Common myeloid progenitor, CD34-positive (primary cell): ENCODE results near the gene PIK3C2B.

Experiments
- CTCF ChIA-PET: fragments of 350-600 bp; sonication (Branson Sonifier 250); formaldehyde crosslinking; loops from one replicate; lab custom pipeline; 2021; ENCODE audit warnings: antibody characterized with exemption; lab: Charles Lee
- POLR2A ChIA-PET: fragments of 350-600 bp; sonication (Branson Sonifier 250); formaldehyde crosslinking; loops from one replicate; lab custom pipeline; 2021; ENCODE audit warnings: antibody characterized with exemption; lab: Charles Lee
- DNase-seq, 3 donors: peaks; one replicate each; pipeline versions ENCODE4 v3.0.0 to v3.0.0-alpha.2; 2013
- H3K27ac ChIP-seq, 2 experiments: 1 replicate in 1 of 2; 2 replicates in 1 of 2; pipeline ENCODE4 v1.7.0; 2013; ENCODE audit warnings: inconsistent platforms in 2 of 2, low read length in 2 of 2, mild to moderate bottlenecking in 2 of 2, low read depth in 1 of 2, moderate library complexity in 1 of 2; ENCODE audit not compliant: severe bottlenecking in 2 of 2, insufficient read depth in 1 of 2, poor library complexity in 1 of 2
- H3K27me3 ChIP-seq, 5 experiments: replicated peaks in 2 of 5; 1 replicate in 3 of 5; 2 replicates in 2 of 5; pipeline versions ENCODE4 v1.6.1 to v1.7.0; 2013; ENCODE audit warnings: low read length in 4 of 5, mild to moderate bottlenecking in 2 of 5, moderate library complexity in 2 of 5, inconsistent platforms in 1 of 5; ENCODE audit not compliant: insufficient read depth in 5 of 5, control insufficient read depth in 4 of 5
- H3K36me3 ChIP-seq, 4 experiments: 1 replicate in 2 of 4; 2 replicates in 2 of 4; pipeline versions ENCODE4 v1.6.1 to v1.7.0; 2013; ENCODE audit warnings: low read length in 3 of 4, control low read depth in 1 of 4, mild to moderate bottlenecking in 1 of 4; ENCODE audit not compliant: control insufficient read depth in 4 of 4, insufficient read depth in 4 of 4
- H3K4me1 ChIP-seq, 4 experiments: 1 replicate in 3 of 4; 2 replicates in 1 of 4; pipeline versions ENCODE4 v1.6.1 to v1.7.1; 2013; ENCODE audit warnings: low read length in 3 of 4, mild to moderate bottlenecking in 3 of 4, control low read depth in 1 of 4, inconsistent platforms in 1 of 4, moderate library complexity in 1 of 4; ENCODE audit not compliant: control insufficient read depth in 4 of 4, insufficient read depth in 4 of 4; ENCODE audit errors: control extremely low read depth in 1 of 4
- H3K4me3 ChIP-seq, 7 experiments: 1 replicate in 4 of 7; 2 replicates in 3 of 7; pipeline versions ENCODE4 v1.5.1 to v1.7.0; 2013; ENCODE audit warnings: mild to moderate bottlenecking in 7 of 7, low read length in 6 of 7, moderate library complexity in 6 of 7, inconsistent platforms in 2 of 7, low read depth in 2 of 7, control low read depth in 1 of 7; ENCODE audit not compliant: insufficient read depth in 4 of 7, control insufficient read depth in 1 of 7; ENCODE audit errors: extremely low read depth in 1 of 7
- H3K9me3 ChIP-seq, 5 experiments: 1 replicate in 4 of 5; 2 replicates in 1 of 5; pipeline versions ENCODE4 v1.6.1 to v1.7.1; 2013; ENCODE audit warnings: low read length in 4 of 5, mild to moderate bottlenecking in 2 of 5, inconsistent platforms in 1 of 5, low read depth in 1 of 5, moderate library complexity in 1 of 5; ENCODE audit not compliant: control insufficient read depth in 4 of 5, insufficient read depth in 2 of 5; ENCODE audit errors: control extremely low read depth in 1 of 5
- WGBS: methylation state at CpG from one replicate; pipeline ENCODE4 v1.1.5; 2013; ENCODE audit not compliant: insufficient coverage; 5-methylcytosine and 5-hydroxymethylcytosine counted together

PIK3C2B gene

DNA sequence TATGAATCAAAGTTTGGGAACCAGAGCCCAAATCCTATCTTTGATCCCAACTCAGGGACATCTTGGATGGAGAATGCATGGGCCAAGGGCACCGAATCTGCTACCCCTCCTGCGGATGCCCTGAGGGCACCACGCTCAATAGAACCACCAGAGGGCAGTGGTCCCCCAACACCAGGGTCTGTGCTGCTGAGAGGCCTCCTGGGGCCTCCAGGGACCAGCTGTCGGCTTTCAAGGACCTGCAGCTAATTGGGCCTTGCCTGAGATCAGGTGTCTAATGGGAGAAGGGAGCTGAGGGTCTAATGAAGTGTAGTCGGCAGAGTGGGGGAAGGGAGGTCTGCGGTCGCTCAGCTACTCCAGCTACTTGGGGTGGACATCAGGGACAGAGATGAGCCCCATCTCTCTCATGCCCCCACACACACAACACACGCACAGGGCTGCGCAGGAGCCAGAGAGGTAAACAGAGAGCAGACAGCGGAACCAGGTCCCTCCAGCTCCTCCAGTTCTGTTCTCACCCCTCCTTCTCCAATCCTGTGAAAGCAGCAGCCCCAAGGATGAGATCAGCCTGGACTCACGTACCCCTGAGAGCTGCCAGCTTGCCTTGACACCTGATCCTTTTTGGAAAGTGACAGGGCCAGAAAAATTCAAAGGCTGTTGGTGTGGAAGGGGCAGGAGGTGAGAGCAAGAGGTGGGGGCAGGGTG is 48.0 kb downstream of the PIK3C2B start:
- no peak overlapping the region for H3K27ac ChIP-seq
- DNase-seq: peak; percentile 80 to 87 (median 81)

GRCh38 chr1:204445860-204446412 is 48.7 kb downstream of the PIK3C2B start:
- H3K4me3 ChIP-seq: no peak overlapping the region
- 68% methylated on average over 11 of the region's 11 CpGs for WGBS
- no peaks in the 10 kb centered on the region for H3K27me3 ChIP-seq
- no peaks in the 10 kb centered on the region for H3K9me3 ChIP-seq
- H3K36me3 ChIP-seq: peaks cover 22 to 91% (median 64%) of the 10 kb centered on the region in 4 experiments
- no peak overlapping the region for H3K27ac ChIP-seq
- ChIA-PET CTCF (interaction anchor here (0.7 to 26.4 kb wide), 11 partner anchors 14 to 167 kb away, joined by 3 to 916 read pairs (median 9); partner anchors contain the start of genes MDM4 and PIK3C2B), POLR2A (interaction anchor here (0.7 to 1.5 kb wide), 3 partner anchors 49 to 57 kb away, joined by 3 to 8 read pairs (median 4); partner anchors contain the start of gene PIK3C2B)
- peak; percentile 33 to 68 (median 64) for DNase-seq
- H3K4me1 ChIP-seq: peaks cover 0 to 29% (median 3%) of the 10 kb centered on the region in 4 experiments

More for the DNA sequence above, 48.0 kb downstream of the PIK3C2B start:
- Histone ChIP-seq H3K4me3 (no peak overlapping the region), H3K36me3 (peaks cover 19 to 91% (median 61%) of the 10 kb centered on the region in 4 experiments), H3K9me3 (no peaks in the 10 kb centered on the region), H3K4me1 (peaks cover 0 to 35% (median 3%) of the 10 kb centered on the region in 4 experiments), H3K27me3 (no peaks in the 10 kb centered on the region)
- ChIA-PET POLR2A (interaction anchor here (0.7 to 1.5 kb wide), 3 partner anchors 48 to 57 kb away, joined by 3 to 8 read pairs (median 4); partner anchors contain the start of gene PIK3C2B), CTCF (interaction anchor here (0.7 to 26.4 kb wide), 16 partner anchors 14 to 168 kb away, joined by 3 to 916 read pairs (median 6); partner anchors contain the start of genes MDM4 and PIK3C2B)
- WGBS: 45% methylated on average over 7 of the region's 11 CpGs
